ENCODE results near the gene KCNQ1.

The KCNQ1 gene

DNA sequence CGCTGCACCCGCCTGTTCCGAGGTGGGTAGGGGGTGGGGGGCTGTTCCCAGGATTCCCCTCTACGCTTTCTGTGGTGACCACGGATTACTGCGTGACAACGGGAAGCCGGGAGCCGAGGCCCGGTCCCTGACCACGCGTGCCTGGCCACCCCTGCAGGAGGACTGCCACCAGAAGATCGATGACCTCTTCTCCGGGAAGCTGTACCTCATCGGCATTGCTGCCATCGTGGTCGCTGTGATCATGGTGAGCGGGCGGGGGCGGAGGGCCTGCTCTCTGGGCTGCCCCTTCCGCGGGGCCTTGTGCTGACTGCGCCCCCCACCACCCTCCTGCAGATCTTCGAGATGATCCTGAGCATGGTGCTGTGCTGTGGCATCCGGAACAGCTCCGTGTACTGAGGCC lies 48.3 kb upstream of the KCNQ1 start:
- H3K27me3 ChIP-seq (ENCODE audit: insufficient read depth, low read length, poor library complexity): no peaks in the 10 kb centered on the region
- ATAC-seq (ENCODE audit: insufficient read depth, low read depth) (no peak), DNase-seq (no peak)
- peaks cover 75% of the 10 kb centered on the region for H3K36me3 ChIP-seq (ENCODE audit: insufficient read depth, low read length)
- no peak overlapping the region for H3K4me2 ChIP-seq (ENCODE audit: insufficient read depth, low read length)
- H4K20me1 ChIP-seq (ENCODE audit: insufficient read depth, low read length): peaks cover 48% of the 10 kb centered on the region
- no peak overlapping the region for H2AFZ ChIP-seq (ENCODE audit: low read depth, low read length)
- H3K27ac ChIP-seq (ENCODE audit: low read length): no peak overlapping the region
- no peak for TF ChIP-seq EZH2 (IDR thresholded peaks at IDR 0.05; ENCODE audit: borderline replicate concordance, low read depth, low read length, severe bottlenecking)
- no peak for TF ChIP-seq CTCF (IDR thresholded peaks at IDR 0.05; ENCODE audit: borderline replicate concordance, extremely low read depth, low read length, poor library complexity, severe bottlenecking)
- peaks cover 38% of the 10 kb centered on the region for H3K79me2 ChIP-seq (ENCODE audit: insufficient read depth, low read length)
- H3K4me1 ChIP-seq (ENCODE audit: insufficient read depth, low read length): peaks cover 21% of the 10 kb centered on the region
- no peaks in the 10 kb centered on the region for H3K9me3 ChIP-seq (ENCODE audit: insufficient read depth, low read length, severe bottlenecking)
- H3K4me3 ChIP-seq (ENCODE audit: low read depth in 1 of 2, low read length in 2 of 2): no peak overlapping the region
- no peak overlapping the region for H3K9ac ChIP-seq (ENCODE audit: low read depth, low read length)

- TF ChIP-seq CTCF (IDR thresholded peaks at IDR 0.05; ENCODE audit: borderline replicate concordance, extremely low read depth, low read length, poor library complexity, severe bottlenecking) (no peak), EZH2 (IDR thresholded peaks at IDR 0.05; ENCODE audit: borderline replicate concordance, low read depth, low read length, severe bottlenecking) (no peak)
- ATAC-seq (ENCODE audit: insufficient read depth, low read depth) (no peak), DNase-seq (no peak)
- Histone ChIP-seq H3K9ac (ENCODE audit: low read depth, low read length) (no peak overlapping the region), H3K9me3 (ENCODE audit: insufficient read depth, low read length, severe bottlenecking) (no peaks in the 10 kb centered on the region), H3K4me1 (ENCODE audit: insufficient read depth, low read length) (peaks cover 27% of the 10 kb centered on the region), H3K4me2 (ENCODE audit: insufficient read depth, low read length) (no peak overlapping the region), H3K27me3 (ENCODE audit: insufficient read depth, low read length, poor library complexity) (no peaks in the 10 kb centered on the region), H4K20me1 (ENCODE audit: insufficient read depth, low read length) (peaks cover 48% of the 10 kb centered on the region), H3K36me3 (ENCODE audit: insufficient read depth, low read length) (peaks cover 73% of the 10 kb centered on the region), H3K79me2 (ENCODE audit: insufficient read depth, low read length) (peaks cover 38% of the 10 kb centered on the region), H2AFZ (ENCODE audit: low read depth, low read length) (no peak overlapping the region), H3K4me3 (ENCODE audit: low read depth in 1 of 2, low read length in 2 of 2) (no peak overlapping the region), H3K27ac (ENCODE audit: low read length) (no peak overlapping the region)
These were observed 47.8 kb upstream of the KCNQ1 start for GRCh38 chr11:2397005-2397404.

- H3K4me2 ChIP-seq (ENCODE audit: insufficient read depth, low read length): peak overlapping the region; percentile 93
- no peaks in the 10 kb centered on the region for H3K27me3 ChIP-seq (ENCODE audit: insufficient read depth, low read length, poor library complexity)
- H3K4me1 ChIP-seq (ENCODE audit: insufficient read depth, low read length): peaks cover 34% of the 10 kb centered on the region
- H3K36me3 ChIP-seq (ENCODE audit: insufficient read depth, low read length): peaks cover 74% of the 10 kb centered on the region
- H3K27ac ChIP-seq (ENCODE audit: low read length): peak overlapping the region; percentile 96
- peaks cover 40% of the 10 kb centered on the region for H3K79me2 ChIP-seq (ENCODE audit: insufficient read depth, low read length)
- no peak for ATAC-seq (ENCODE audit: insufficient read depth, low read depth)
- peak overlapping the region; percentile 56 to 79; a peak in 3 of 4 replicates for H3K4me3 ChIP-seq (ENCODE audit: low read depth in 1 of 2, low read length in 2 of 2)
- H3K9ac ChIP-seq (ENCODE audit: low read depth, low read length): peak overlapping the region; percentile 94
- no peak for TF ChIP-seq EZH2 (IDR thresholded peaks at IDR 0.05; ENCODE audit: borderline replicate concordance, low read depth, low read length, severe bottlenecking)
- TF ChIP-seq CTCF (IDR thresholded peaks at IDR 0.05; ENCODE audit: borderline replicate concordance, extremely low read depth, low read length, poor library complexity, severe bottlenecking): no peak
- peaks cover 48% of the 10 kb centered on the region for H4K20me1 ChIP-seq (ENCODE audit: insufficient read depth, low read length)
- DNase-seq: no peak
- no peaks in the 10 kb centered on the region for H3K9me3 ChIP-seq (ENCODE audit: insufficient read depth, low read length, severe bottlenecking)
- no peak overlapping the region for H2AFZ ChIP-seq (ENCODE audit: low read depth, low read length)
These were observed 46.0 kb upstream of the KCNQ1 start for GRCh38 chr11:2398664-2399355.
